Measurements from ENCODE around the gene OLR1.

OLR1 gene

GRCh38 chr12:10132850-10133370, 39.0 kb downstream of the OLR1 start:
- H3K4me3 ChIP-seq (ENCODE audit: low read length): no peak overlapping the region
- TF ChIP-seq, protein P1, sequence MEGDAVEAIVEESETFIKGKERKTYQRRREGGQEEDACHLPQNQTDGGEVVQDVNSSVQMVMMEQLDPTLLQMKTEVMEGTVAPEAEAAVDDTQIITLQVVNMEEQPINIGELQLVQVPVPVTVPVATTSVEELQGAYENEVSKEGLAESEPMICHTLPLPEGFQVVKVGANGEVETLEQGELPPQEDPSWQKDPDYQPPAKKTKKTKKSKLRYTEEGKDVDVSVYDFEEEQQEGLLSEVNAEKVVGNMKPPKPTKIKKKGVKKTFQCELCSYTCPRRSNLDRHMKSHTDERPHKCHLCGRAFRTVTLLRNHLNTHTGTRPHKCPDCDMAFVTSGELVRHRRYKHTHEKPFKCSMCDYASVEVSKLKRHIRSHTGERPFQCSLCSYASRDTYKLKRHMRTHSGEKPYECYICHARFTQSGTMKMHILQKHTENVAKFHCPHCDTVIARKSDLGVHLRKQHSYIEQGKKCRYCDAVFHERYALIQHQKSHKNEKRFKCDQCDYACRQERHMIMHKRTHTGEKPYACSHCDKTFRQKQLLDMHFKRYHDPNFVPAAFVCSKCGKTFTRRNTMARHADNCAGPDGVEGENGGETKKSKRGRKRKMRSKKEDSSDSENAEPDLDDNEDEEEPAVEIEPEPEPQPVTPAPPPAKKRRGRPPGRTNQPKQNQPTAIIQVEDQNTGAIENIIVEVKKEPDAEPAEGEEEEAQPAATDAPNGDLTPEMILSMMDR (conservative IDR thresholded peaks at IDR 0.05; ENCODE audit: low read depth, low read length): no peak
- DNase-seq (ENCODE audit: low read depth): no peak

DNA sequence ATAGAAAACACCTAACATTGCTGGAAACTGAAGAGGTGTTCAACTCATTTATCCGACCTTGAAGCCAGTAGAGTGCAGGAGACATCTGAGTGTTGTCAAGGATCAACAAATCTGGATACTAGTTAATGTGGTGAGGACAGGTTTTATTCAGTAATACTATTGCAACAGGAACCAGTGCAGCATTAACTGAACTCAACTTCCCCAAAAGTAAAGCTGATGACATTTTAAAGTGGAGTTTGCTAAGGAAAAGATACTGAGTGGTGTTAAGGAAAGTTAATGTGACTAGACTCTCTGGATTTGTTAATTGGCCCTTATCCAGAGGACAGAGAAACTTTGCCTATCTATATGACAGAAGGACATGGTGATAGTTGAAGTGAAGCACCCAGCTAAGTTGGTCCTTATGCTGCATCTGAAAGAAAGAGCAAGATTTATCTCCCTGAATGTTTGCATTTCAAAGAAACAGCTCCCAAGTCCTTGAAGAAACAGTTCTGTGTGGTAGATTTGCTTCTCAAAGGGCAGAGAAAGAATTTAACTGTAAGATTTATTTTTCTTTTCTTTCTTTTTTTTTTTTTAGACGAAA, 40.7 kb downstream of the OLR1 start:
- TF ChIP-seq, protein P1 (conservative IDR thresholded peaks at IDR 0.05; ENCODE audit: low read depth, low read length): no peak

DNA sequence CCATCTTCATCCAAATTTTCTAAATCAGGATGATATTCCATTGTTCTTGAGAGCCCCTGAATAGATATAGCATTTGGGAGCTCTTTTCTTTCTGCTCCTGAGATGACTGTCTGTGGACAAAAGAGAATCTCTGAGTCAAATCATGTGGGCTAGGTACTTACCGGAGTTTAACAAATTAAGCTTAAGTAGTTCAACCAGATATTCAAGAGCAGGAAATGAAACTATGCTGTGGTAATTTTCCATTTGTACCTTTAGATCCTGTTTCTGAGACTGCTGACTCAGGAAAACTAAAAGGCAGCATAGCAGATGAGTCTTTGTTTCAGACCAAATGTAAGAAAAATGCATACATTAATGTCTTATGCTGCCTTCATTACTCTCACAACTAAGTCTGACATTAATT, 41.9 kb downstream of the OLR1 start, which contains the start of gene CLEC7A:
Gene CLEC7A, minus strand, starts transcription at position 158 of the 400 bp plus-strand sequence. Its CDS starts 117 bp downstream, at position 41.
- DNase-seq (ENCODE audit: low read depth): no peak
- TF ChIP-seq, protein P1 (conservative IDR thresholded peaks at IDR 0.05; ENCODE audit: low read depth, low read length): no peak
- H3K4me3 ChIP-seq (ENCODE audit: low read length): no peak within 1 kb of the TSS

More for the DNA sequence above, 40.7 kb downstream of the OLR1 start:
- no peak overlapping the region for H3K4me3 ChIP-seq (ENCODE audit: low read length)
- no peak for DNase-seq (ENCODE audit: low read depth)

- TF ChIP-seq, protein P1 (conservative IDR thresholded peaks at IDR 0.05; ENCODE audit: low read depth, low read length): no peak
- no peak for DNase-seq (ENCODE audit: low read depth)
- H3K4me3 ChIP-seq (ENCODE audit: low read length): no peak overlapping the region
Observed at GRCh38 chr12:10128687-10129086, 43.2 kb downstream of the OLR1 start.

GRCh38 chr12:10126413-10126812, 45.5 kb downstream of the OLR1 start:
- H3K4me3 ChIP-seq (ENCODE audit: low read length): no peak overlapping the region
- no peak for DNase-seq (ENCODE audit: low read depth)
- TF ChIP-seq, protein P1 (conservative IDR thresholded peaks at IDR 0.05; ENCODE audit: low read depth, low read length): no peak

GRCh38 chr12:10122689-10123088, 49.2 kb downstream of the OLR1 start:
- H3K4me3 ChIP-seq (ENCODE audit: low read length): no peak overlapping the region
- TF ChIP-seq, protein P1 (conservative IDR thresholded peaks at IDR 0.05; ENCODE audit: low read depth, low read length): no peak
- no peak for DNase-seq (ENCODE audit: low read depth)

GRCh38 chr12:10121278-10121677, 50.7 kb downstream of the OLR1 start:
- DNase-seq (ENCODE audit: low read depth): no peak
- H3K4me3 ChIP-seq (ENCODE audit: low read length): no peak overlapping the region
- TF ChIP-seq, protein P1 (conservative IDR thresholded peaks at IDR 0.05; ENCODE audit: low read depth, low read length): no peak

Measured in retinal pigment epithelial cell (primary cell).